IMR-90 (cell line): ENCODE measurements around the gene FEZF2.

Experiments used
- BHLHE40 ChIP-seq: fragments of 150-350 bp; IDR thresholded peaks from 2 replicates; pipeline ENCODE4 v1.6.1; 2016; ENCODE audit warnings: mild to moderate bottlenecking, low read depth, low read length
- CEBPB ChIP-seq: IDR thresholded peaks from 2 replicates; pipeline ENCODE4 v1.6.1; 2012; ENCODE audit warnings: low read depth, low read length, improper control_type of control experiment
- CHD1 ChIP-seq: IDR thresholded peaks from 2 replicates; pipeline ENCODE4 v1.6.1; 2012; ENCODE audit warnings: low read depth, low read length, improper control_type of control experiment
- CTCF ChIP-seq: conservative IDR thresholded peaks from 2 replicates; pipeline ENCODE4 v1.5.1; 2012; ENCODE audit warnings: mild to moderate bottlenecking, low read depth, low read length, improper control_type of control experiment
- ELK1 ChIP-seq: fragments of 150-350 bp; IDR thresholded peaks from 2 replicates; pipeline ENCODE4 v1.6.1; 2016; ENCODE audit warnings: low read depth, mild to moderate bottlenecking, low read length, moderate library complexity, borderline replicate concordance
- FOS ChIP-seq: fragments of 150-350 bp; IDR thresholded peaks from 2 replicates; pipeline ENCODE4 v1.6.1; 2016; ENCODE audit warnings: low read depth, low read length
- MAFK ChIP-seq: IDR thresholded peaks from 2 replicates; pipeline ENCODE4 v1.6.1; 2012; ENCODE audit warnings: low read depth, low read length, improper control_type of control experiment
- MAZ ChIP-seq: IDR thresholded peaks from 2 replicates; pipeline ENCODE4 v1.6.1; 2012; ENCODE audit warnings: low read depth, mild to moderate bottlenecking, low read length, improper control_type of control experiment, moderate library complexity, borderline replicate concordance
- MXI1 ChIP-seq: IDR thresholded peaks from 2 replicates; pipeline ENCODE4 v1.6.1; 2012; ENCODE audit warnings: low read depth, mild to moderate bottlenecking, low read length, moderate library complexity, borderline replicate concordance
- POLR2A ChIP-seq: IDR thresholded peaks from 2 replicates; pipeline ENCODE4 v1.6.1; 2012; ENCODE audit warnings: mild to moderate bottlenecking, low read depth, low read length
- RAD21 ChIP-seq: IDR thresholded peaks from 2 replicates; pipeline ENCODE4 v1.6.1; 2012; ENCODE audit warnings: low read length, improper control_type of control experiment
- RFX5 ChIP-seq: IDR thresholded peaks from 2 replicates; pipeline ENCODE4 v1.8.0; 2012; ENCODE audit warnings: low read depth, mild to moderate bottlenecking, low read length, moderate library complexity
- SMC3 ChIP-seq: fragments of 150-350 bp; IDR thresholded peaks from 2 replicates; pipeline ENCODE4 v1.6.1; 2016; ENCODE audit warnings: low read depth, mild to moderate bottlenecking, antibody characterized with exemption, low read length, moderate library complexity

- TF ChIP-seq SMC3: no peak
- no peak for TF ChIP-seq CTCF
- no peak for TF ChIP-seq CEBPB
- TF ChIP-seq RAD21: no peak
- no peak for TF ChIP-seq FOS
- no peak for TF ChIP-seq BHLHE40
- no peak for TF ChIP-seq POLR2A
- TF ChIP-seq MAZ: no peak
- no peak for TF ChIP-seq RFX5
- no peak for TF ChIP-seq ELK1
- TF ChIP-seq MAFK: no peak
- TF ChIP-seq CHD1: no peak
- TF ChIP-seq MXI1: no peak
Observed at GRCh38 chr3:62361261-62361660, 12.1 kb downstream of the FEZF2 start.
